Breast epithelium (tissue), 4 donors: Measurements from ENCODE around the gene GAS7. TPM values are rescaled to one million over a fixed set of nuclear protein-coding genes. Genes with fewer than 3 reads are reported as not detected.

Source experiments
- DNase-seq, 2 donors: peaks; one replicate each; pipeline ENCODE4 v3.0.0-alpha.2; 2019; ENCODE audit warnings: low spot score in 2 of 2
- H3K27ac ChIP-seq, 2 donors: fragments of 200-600 bp; sonication (generic) in 1 of 2; one replicate each; pipeline ENCODE4 v1.5.1; 2016 to 2019; ENCODE audit warnings: mild to moderate bottlenecking in 1 of 2
- H3K27me3 ChIP-seq, 2 donors: fragments of 200-600 bp; sonication (generic) in 1 of 2; one replicate each; pipeline versions ENCODE4 v1.5.1 to v1.6.0; 2017 to 2019; ENCODE audit warnings: control low read depth in 1 of 2, mild to moderate bottlenecking in 1 of 2
- H3K36me3 ChIP-seq: fragments of 200-600 bp; one replicate; pipeline ENCODE4 v1.5.1; 2019
- H3K4me1 ChIP-seq, 2 donors: fragments of 200-600 bp; sonication (generic); one replicate each; pipeline ENCODE4 v1.5.1; 2016 to 2019; ENCODE audit warnings: control low read depth in 1 of 2
- H3K4me3 ChIP-seq, 3 donors: fragments of 200-600 bp; sonication (generic); 1 replicate in 2 of 3; 2 replicates in 1 of 3; pipeline ENCODE4 v1.5.1; 2016 to 2019; ENCODE audit warnings: mild to moderate bottlenecking in 3 of 3, moderate library complexity in 2 of 3
- H3K9me3 ChIP-seq, 2 donors: fragments of 200-600 bp; sonication (generic) in 1 of 2; one replicate each; pipeline ENCODE4 v1.5.1; 2016 to 2019; ENCODE audit warnings: control low read depth in 1 of 2
- POLR2A ChIP-seq: fragments of 450-650 bp; IDR thresholded peaks from one replicate; pipeline ENCODE4 v1.6.1; 2016; ENCODE audit warnings: antibody characterized with exemption, mild to moderate bottlenecking, moderate library complexity
- POLR2AphosphoS5 ChIP-seq, 3 donors: sonication (generic); formaldehyde crosslinking; IDR thresholded peaks; one replicate each; pipeline ENCODE4 v1.6.1; 2017; ENCODE audit warnings: antibody characterized with exemption in 3 of 3
- intact Hi-C: fragments of 100-400 bp; cut with DNase I; formaldehyde crosslinking; loops from one replicate; pipeline ENCODE4 v1.15.1; 2023; ENCODE audit warnings: low total_unique reads
- total RNA-seq, 3 donors: library from RNA; depleted of rRNA; stranded (reverse); fragments of >200 nt; gene quantifications; one replicate each; pipeline ENCODE4 v1.1.0, GENCODE V29; 2016
- TF ChIP-seq, protein P1 (sequence below), 3 donors: fragments of 450-650 bp; IDR thresholded peaks; one replicate each; pipeline ENCODE4 v1.5.1; 2016 to 2017; ENCODE audit warnings: antibody characterized with exemption in 3 of 3, mild to moderate bottlenecking in 3 of 3, moderate library complexity in 3 of 3

Gene GAS7
- total RNA-seq, 3 donors from 2014 or later = 21.8 to 62.2 (median 33.4) TPM

DNA sequence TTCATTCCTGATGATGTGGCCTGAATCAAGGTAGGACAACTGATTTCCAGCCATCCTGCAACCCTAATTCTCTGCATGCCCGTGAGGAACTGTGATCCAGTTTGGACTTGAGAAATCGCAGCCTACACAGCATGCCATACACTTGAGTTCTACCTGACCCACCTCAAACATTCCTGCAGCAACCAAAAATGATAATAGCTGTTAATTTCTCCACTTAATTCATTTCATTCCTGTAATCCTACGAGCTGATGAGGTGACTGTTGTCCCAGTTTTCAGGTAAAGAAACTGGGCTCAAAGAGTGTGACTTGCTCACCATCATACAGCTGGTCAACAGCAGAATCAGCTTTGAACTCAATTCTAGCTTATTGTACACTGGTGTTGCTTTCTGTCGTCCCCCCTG is 2.2 kb upstream of the GAS7 start:
- Histone ChIP-seq H3K9me3 (peaks cover 4 to 8% of the 10 kb centered on the region in 2 donors), H3K27me3 (no peaks in the 10 kb centered on the region), H3K4me1 (peaks cover 0 to 4% of the 10 kb centered on the region in 2 donors), H3K4me3 (no peak overlapping the region), H3K27ac (no peak overlapping the region), H3K36me3 (no peaks in the 10 kb centered on the region)
- TF ChIP-seq POLR2AphosphoS5 (IDR thresholded peaks at IDR 0.05) = no peak
- TF ChIP-seq, protein P1, sequence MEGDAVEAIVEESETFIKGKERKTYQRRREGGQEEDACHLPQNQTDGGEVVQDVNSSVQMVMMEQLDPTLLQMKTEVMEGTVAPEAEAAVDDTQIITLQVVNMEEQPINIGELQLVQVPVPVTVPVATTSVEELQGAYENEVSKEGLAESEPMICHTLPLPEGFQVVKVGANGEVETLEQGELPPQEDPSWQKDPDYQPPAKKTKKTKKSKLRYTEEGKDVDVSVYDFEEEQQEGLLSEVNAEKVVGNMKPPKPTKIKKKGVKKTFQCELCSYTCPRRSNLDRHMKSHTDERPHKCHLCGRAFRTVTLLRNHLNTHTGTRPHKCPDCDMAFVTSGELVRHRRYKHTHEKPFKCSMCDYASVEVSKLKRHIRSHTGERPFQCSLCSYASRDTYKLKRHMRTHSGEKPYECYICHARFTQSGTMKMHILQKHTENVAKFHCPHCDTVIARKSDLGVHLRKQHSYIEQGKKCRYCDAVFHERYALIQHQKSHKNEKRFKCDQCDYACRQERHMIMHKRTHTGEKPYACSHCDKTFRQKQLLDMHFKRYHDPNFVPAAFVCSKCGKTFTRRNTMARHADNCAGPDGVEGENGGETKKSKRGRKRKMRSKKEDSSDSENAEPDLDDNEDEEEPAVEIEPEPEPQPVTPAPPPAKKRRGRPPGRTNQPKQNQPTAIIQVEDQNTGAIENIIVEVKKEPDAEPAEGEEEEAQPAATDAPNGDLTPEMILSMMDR (IDR thresholded peaks at IDR 0.05) = no peak
- TF ChIP-seq POLR2A = no peak
- intact Hi-C loops = no loop called here
- DNase-seq = no peak

DNA sequence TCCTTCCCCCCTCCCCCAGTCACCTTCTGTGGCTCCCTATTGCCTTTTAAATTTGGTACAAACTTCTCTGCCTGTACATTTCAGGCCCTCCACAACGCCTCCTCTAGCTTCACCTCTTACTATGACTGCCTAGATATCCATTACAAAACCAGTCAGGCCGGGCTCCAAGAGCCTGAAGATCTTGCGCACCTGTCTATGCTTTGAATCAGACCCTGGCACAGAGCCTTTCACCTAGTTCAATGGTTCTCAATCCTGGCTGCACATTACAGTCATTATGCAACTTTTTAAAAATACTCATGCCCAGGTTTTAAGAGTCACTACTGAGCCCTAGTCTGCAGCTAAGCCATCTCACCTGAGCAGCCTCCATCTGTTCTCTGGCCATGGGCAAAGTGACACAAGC is 1.6 kb upstream of the GAS7 start:
- Histone ChIP-seq H3K4me1 (peaks cover 0 to 4% of the 10 kb centered on the region in 2 donors), H3K27ac (no peak overlapping the region), H3K4me3 (no peak overlapping the region), H3K27me3 (no peaks in the 10 kb centered on the region), H3K9me3 (peaks cover 0 to 2% of the 10 kb centered on the region in 2 donors), H3K36me3 (no peaks in the 10 kb centered on the region)
- intact Hi-C loops = no loop called here
- TF ChIP-seq POLR2AphosphoS5 (IDR thresholded peaks at IDR 0.05) (no peak), POLR2A (no peak)
- TF ChIP-seq, protein P1 (IDR thresholded peaks at IDR 0.05) = no peak
- no peak for DNase-seq

DNA sequence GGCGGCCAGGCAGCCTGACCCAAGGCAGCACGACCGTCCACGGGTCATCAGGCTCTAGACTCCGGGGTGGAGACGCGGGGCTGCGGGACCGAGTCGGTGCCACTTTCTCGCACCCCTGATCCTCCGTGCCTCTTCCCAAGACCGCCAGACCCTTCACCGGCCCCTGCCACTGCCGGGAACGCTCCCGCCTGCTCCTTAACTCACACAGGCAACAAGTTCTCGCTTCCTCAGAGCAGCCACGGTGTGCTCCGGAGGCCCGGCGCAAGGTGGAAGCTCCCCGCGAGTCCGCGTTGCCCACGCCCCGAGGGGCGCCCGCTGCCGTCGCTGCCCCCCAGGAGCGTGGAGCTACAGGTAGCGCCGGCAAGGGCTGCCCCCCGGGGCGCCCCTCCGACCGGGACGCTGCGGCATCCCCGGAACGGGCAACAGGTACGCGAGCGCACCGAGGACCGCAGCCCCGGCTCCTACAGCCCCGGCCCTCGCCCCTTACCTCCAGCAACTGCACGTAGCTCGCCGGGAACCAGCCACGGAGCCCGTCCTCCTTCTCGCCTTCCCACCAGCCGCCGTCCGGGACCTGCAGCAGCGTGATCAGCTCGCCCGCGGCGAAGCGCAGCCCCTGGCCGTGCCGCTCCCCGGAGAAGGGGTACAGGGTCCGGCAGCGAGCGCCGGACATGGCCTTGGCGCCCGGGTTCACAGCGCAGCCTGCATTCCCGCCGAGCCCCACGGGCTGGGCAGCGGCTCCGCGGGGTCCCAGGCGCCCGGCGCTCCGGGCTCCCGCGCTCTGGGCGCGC is 491 bp downstream of the GAS7 start:
- Histone ChIP-seq H3K27ac (peak overlapping the region; percentile 40 to 77), H3K27me3 (no peaks in the 10 kb centered on the region), H3K9me3 (peaks cover 15 to 16% of the 10 kb centered on the region in 2 donors), H3K4me3 (peak overlapping the region; percentile 70 to 85 (median 81)), H3K36me3 (no peaks in the 10 kb centered on the region), H3K4me1 (peaks cover 0 to 4% of the 10 kb centered on the region in 2 donors)
- intact Hi-C loops = no loop called here
- no peak for TF ChIP-seq POLR2AphosphoS5 (IDR thresholded peaks at IDR 0.05)
- TF ChIP-seq, protein P1 (IDR thresholded peaks at IDR 0.05) = no peak
- no peak for TF ChIP-seq POLR2A
- DNase-seq = no peak

DNA sequence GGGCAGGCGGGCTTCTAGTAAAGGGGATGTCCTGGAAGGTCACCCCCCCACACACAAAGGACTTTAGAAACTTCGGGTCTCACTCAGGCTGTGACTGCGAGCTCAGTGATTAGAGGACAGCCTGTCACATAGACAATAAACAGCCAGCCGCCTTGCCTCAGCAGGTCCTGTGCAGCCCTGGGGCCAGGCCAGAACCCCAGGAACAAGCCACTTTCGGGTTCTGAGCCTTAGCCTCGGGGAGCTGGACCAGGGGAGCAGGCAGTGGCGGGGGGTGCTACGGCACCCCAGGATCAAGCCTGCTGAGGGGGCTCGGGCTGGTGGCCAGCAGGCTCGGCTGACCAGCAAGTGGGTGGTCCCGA is 1.1 kb downstream of the GAS7 start:
- peak overlapping the region in 1 of 2 donors; percentile 77 for H3K27ac ChIP-seq
- H3K9me3 ChIP-seq = peaks cover 15 to 21% of the 10 kb centered on the region in 2 donors
- H3K4me3 ChIP-seq = peak overlapping the region; percentile 70 to 85 (median 81)
- intact Hi-C loops = no loop called here
- no peak for DNase-seq
- no peaks in the 10 kb centered on the region for H3K36me3 ChIP-seq
- TF ChIP-seq POLR2A (no peak), POLR2AphosphoS5 (IDR thresholded peaks at IDR 0.05) (no peak)
- TF ChIP-seq, protein P1 (IDR thresholded peaks at IDR 0.05) = no peak
- no peaks in the 10 kb centered on the region for H3K27me3 ChIP-seq
- H3K4me1 ChIP-seq = peaks cover 0 to 4% of the 10 kb centered on the region in 2 donors

DNA sequence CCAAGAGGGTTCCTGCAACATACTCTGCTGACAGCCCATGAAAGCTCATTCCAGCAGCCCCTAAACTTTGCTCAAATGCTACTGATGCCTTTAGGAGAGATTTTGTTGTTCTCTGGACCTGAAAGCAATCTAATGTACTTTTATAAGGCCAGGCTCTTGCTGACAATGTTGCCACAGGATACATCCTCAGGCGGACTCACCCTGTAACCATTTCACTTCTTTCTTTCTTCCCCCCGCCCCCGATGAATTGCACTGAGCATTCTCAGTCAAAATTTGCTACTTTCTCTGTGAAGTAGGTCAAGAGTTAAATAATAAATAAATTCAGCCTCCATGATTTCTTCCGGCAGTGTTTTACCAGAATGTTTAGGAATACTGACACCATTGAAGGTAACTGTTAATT is 1.5 kb downstream of the GAS7 start:
- intact Hi-C loops = no loop called here
- no peak for DNase-seq
- Histone ChIP-seq H3K9me3 (peaks cover 15 to 21% of the 10 kb centered on the region in 2 donors), H3K4me3 (peak overlapping the region; percentile 70 to 85 (median 81)), H3K36me3 (no peaks in the 10 kb centered on the region), H3K27me3 (no peaks in the 10 kb centered on the region), H3K4me1 (peaks cover 0 to 4% of the 10 kb centered on the region in 2 donors), H3K27ac (peak overlapping the region in 1 of 2 donors; percentile 77)
- TF ChIP-seq POLR2A (no peak), POLR2AphosphoS5 (IDR thresholded peaks at IDR 0.05) (no peak)
- TF ChIP-seq, protein P1 (IDR thresholded peaks at IDR 0.05) = no peak
